ENCODE measurements around the gene PTEN.
"Not testable (repeated sequence)": the region's sequence is repeated elsewhere in the genome, so short reads cannot be mapped to it uniquely, and the experiment has no call there.

PTEN gene

GRCh38 chr10:87860156-87860795 is 3.1 kb upstream of the PTEN start:
- no peak for FAIRE-seq

DNA sequence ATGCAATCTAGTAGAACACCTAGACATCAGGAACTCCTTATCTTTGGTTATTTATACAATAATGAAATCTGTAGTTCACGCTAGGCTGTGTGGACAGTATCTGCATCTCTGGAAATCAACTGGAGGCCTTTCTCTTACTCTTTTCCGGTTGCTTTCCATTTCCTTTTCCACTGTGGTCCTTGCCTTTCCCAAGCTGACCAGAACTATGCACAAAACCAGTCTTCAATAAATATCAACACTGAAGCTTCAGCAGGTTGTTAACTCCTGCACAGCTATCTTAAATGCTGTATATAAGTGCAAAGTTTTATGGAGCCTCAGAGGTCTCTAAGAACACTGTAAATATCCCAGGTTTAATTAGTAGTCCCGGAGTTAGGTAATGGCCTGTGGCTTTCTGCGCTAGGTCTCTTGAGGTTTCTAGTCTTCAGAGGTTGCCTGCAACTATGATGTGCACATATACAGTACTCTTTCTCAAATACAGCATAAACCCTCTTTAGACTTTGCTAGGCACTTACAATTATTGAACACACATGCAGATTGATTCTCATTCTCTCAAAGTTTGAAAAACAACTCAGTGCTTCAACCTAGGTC is 2.5 kb upstream of the PTEN start:
- TF ChIP-seq SPI1 (IDR thresholded peaks at IDR 0.05; ENCODE audit: low read depth, low read length), result no peak
- no peak for TF ChIP-seq TAF1 (IDR thresholded peaks at IDR 0.05; ENCODE audit: low read depth, low read length)
- TF ChIP-seq POU2F2 (IDR thresholded peaks at IDR 0.05; ENCODE audit: low read depth, low read length), result no peak
- TF ChIP-seq POLR2AphosphoS5 (IDR thresholded peaks at IDR 0.05; ENCODE audit: low read depth, low read length), result no peak
- no peak for TF ChIP-seq PAX5 (IDR thresholded peaks at IDR 0.05; ENCODE audit: insufficient read depth, low read length, severe bottlenecking)
- DNase-seq (ENCODE audit: insufficient read length, low spot score), result no peak
- no peak for FAIRE-seq

More at GRCh38 chr10:87860156-87860795, 3.1 kb upstream of the PTEN start:
- DNase-seq (ENCODE audit: insufficient read length, low spot score), result no peak
- no peak for TF ChIP-seq POLR2AphosphoS5 (IDR thresholded peaks at IDR 0.05; ENCODE audit: low read depth, low read length)
- no peak for TF ChIP-seq PAX5 (IDR thresholded peaks at IDR 0.05; ENCODE audit: insufficient read depth, low read length, severe bottlenecking)
- peak; percentile 63 for TF ChIP-seq SPI1 (IDR thresholded peaks at IDR 0.05; ENCODE audit: low read depth, low read length)

GRCh38 chr10:87861566-87861952 is 1.9 kb upstream of the PTEN start:
- DNase-seq (ENCODE audit: insufficient read length, low spot score), result peak; percentile 18
- no peak for TF ChIP-seq PAX5 (IDR thresholded peaks at IDR 0.05; ENCODE audit: insufficient read depth, low read length, severe bottlenecking)
- TF ChIP-seq POLR2AphosphoS5 (IDR thresholded peaks at IDR 0.05; ENCODE audit: low read depth, low read length), result no peak
- no peak for TF ChIP-seq POLR2A (IDR thresholded peaks at IDR 0.05; ENCODE audit: low read depth, low read length)
- no peak for TF ChIP-seq TAF1 (IDR thresholded peaks at IDR 0.05; ENCODE audit: low read depth, low read length)
- TF ChIP-seq SPI1 (IDR thresholded peaks at IDR 0.05; ENCODE audit: low read depth, low read length), result no peak
- no peak for TF ChIP-seq POU2F2 (IDR thresholded peaks at IDR 0.05; ENCODE audit: low read depth, low read length)
- FAIRE-seq, result peak; percentile 67

GRCh38 chr10:87861953-87862678 is 1.3 kb upstream of the PTEN start:
- DNase-seq (ENCODE audit: insufficient read length, low spot score) (peak; percentile 57), FAIRE-seq (peak; percentile 92)
- peak; percentile 65 for TF ChIP-seq PAX5 (IDR thresholded peaks at IDR 0.05; ENCODE audit: insufficient read depth, low read length, severe bottlenecking)
- TF ChIP-seq SPI1 (IDR thresholded peaks at IDR 0.05; ENCODE audit: low read depth, low read length), result peak; percentile 34; the same call in 1 of the 2 replicates
- peak; percentile 86 for TF ChIP-seq TAF1 (IDR thresholded peaks at IDR 0.05; ENCODE audit: low read depth, low read length)
- TF ChIP-seq POLR2A (IDR thresholded peaks at IDR 0.05; ENCODE audit: low read depth, low read length), result peak; percentile 76
- peak; percentile 91 for TF ChIP-seq POLR2AphosphoS5 (IDR thresholded peaks at IDR 0.05; ENCODE audit: low read depth, low read length)
- peak; percentile 69 for TF ChIP-seq POU2F2 (IDR thresholded peaks at IDR 0.05; ENCODE audit: low read depth, low read length)

- TF ChIP-seq PAX5 (IDR thresholded peaks at IDR 0.05; ENCODE audit: insufficient read depth, low read length, severe bottlenecking) (no peak), POU2F2 (IDR thresholded peaks at IDR 0.05; ENCODE audit: low read depth, low read length) (no peak), POLR2A (IDR thresholded peaks at IDR 0.05; ENCODE audit: low read depth, low read length) (peak; percentile 39), SPI1 (IDR thresholded peaks at IDR 0.05; ENCODE audit: low read depth, low read length) (no peak), TAF1 (IDR thresholded peaks at IDR 0.05; ENCODE audit: low read depth, low read length) (no peak), POLR2AphosphoS5 (IDR thresholded peaks at IDR 0.05; ENCODE audit: low read depth, low read length) (peak; percentile 77)
- FAIRE-seq (no peak), DNase-seq (ENCODE audit: insufficient read length, low spot score) (peak; percentile 28)
Measured at GRCh38 chr10:87862679-87863052, 759 bp upstream of the PTEN start.

DNA sequence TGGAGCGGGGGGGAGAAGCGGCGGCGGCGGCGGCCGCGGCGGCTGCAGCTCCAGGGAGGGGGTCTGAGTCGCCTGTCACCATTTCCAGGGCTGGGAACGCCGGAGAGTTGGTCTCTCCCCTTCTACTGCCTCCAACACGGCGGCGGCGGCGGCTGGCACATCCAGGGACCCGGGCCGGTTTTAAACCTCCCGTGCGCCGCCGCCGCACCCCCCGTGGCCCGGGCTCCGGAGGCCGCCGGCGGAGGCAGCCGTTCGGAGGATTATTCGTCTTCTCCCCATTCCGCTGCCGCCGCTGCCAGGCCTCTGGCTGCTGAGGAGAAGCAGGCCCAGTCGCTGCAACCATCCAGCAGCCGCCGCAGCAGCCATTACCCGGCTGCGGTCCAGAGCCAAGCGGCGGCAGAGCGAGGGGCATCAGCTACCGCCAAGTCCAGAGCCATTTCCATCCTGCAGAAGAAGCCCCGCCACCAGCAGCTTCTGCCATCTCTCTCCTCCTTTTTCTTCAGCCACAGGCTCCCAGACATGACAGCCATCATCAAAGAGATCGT is 598 bp downstream of the PTEN start:
- DNase-seq (ENCODE audit: insufficient read length, low spot score); FAIRE-seq: not testable (repeated sequence)

DNA sequence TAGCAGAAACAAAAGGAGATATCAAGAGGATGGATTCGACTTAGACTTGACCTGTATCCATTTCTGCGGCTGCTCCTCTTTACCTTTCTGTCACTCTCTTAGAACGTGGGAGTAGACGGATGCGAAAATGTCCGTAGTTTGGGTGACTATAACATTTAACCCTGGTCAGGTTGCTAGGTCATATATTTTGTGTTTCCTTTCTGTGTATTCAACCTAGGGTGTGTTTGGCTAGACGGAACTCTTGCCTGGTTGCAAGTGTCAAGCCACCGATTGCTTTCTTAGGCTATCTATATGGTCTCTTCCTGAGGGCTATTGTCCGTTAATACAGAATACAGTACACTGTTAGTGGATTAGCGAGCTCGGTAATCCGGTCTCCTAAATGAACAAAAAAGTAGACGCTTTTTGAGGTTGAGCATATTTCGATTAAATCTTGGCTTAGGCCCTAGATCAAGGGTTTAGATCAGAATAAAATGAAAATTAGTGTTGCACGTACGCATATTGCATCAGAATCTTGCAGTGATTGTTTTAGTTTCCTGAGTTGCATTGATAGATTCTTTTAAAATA is 1.2 kb downstream of the PTEN start:
- FAIRE-seq (peak; percentile 23), DNase-seq (ENCODE audit: insufficient read length, low spot score) (no peak)
- TF ChIP-seq TAF1 (IDR thresholded peaks at IDR 0.05; ENCODE audit: low read depth, low read length), result peak; percentile 32; the same call in 1 of the 2 replicates
- peak; percentile 47; the same call in 1 of the 2 replicates for TF ChIP-seq POLR2A (IDR thresholded peaks at IDR 0.05; ENCODE audit: low read depth, low read length)
- TF ChIP-seq PAX5 (IDR thresholded peaks at IDR 0.05; ENCODE audit: insufficient read depth, low read length, severe bottlenecking), result no peak
- peak; percentile 34; the same call in 1 of the 2 replicates for TF ChIP-seq POLR2AphosphoS5 (IDR thresholded peaks at IDR 0.05; ENCODE audit: low read depth, low read length)

DNA sequence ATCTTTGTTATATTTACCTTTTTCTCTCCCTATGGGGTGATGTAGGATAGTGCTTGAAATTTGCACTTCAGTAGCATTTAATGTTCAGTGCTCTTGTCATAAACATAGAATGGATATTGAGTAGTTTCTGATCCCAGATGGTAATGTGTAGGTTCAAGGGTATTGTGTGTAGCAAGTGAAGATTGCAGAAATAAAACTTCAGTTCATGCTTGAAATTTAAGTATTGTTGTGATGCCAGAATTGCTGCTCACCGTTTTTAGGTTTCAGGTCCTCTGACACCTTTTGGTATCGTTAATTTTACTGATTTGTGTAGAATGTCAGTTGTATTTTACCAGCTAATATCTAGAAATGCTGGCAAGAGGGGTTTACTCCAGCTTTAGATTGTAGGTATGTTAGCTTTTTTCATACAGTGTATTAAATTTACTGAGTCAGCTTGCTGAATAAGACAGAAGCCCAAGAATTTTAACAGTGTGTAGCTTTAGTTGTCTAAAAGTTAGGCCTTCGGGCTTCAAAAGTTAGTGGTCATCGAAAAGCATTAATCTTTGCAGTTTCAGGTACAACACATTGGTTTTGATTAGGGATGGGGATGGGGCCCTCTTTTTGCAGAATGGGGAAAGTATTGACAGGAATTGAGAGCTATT is 1.9 kb downstream of the PTEN start:
- DNase-seq (ENCODE audit: insufficient read length, low spot score) (no peak), FAIRE-seq (peak; percentile 40)
- TF ChIP-seq POLR2AphosphoS5 (IDR thresholded peaks at IDR 0.05; ENCODE audit: low read depth, low read length) (no peak), POLR2A (IDR thresholded peaks at IDR 0.05; ENCODE audit: low read depth, low read length) (no peak), TAF1 (IDR thresholded peaks at IDR 0.05; ENCODE audit: low read depth, low read length) (no peak), POU2F2 (IDR thresholded peaks at IDR 0.05; ENCODE audit: low read depth, low read length) (no peak), SPI1 (IDR thresholded peaks at IDR 0.05; ENCODE audit: low read depth, low read length) (no peak), PAX5 (IDR thresholded peaks at IDR 0.05; ENCODE audit: insufficient read depth, low read length, severe bottlenecking) (no peak)

GRCh38 chr10:87866412-87866974 is 3.1 kb downstream of the PTEN start:
- TF ChIP-seq PAX5 (IDR thresholded peaks at IDR 0.05; ENCODE audit: insufficient read depth, low read length, severe bottlenecking) (no peak), POLR2AphosphoS5 (IDR thresholded peaks at IDR 0.05; ENCODE audit: low read depth, low read length) (no peak), POLR2A (IDR thresholded peaks at IDR 0.05; ENCODE audit: low read depth, low read length) (no peak), POU2F2 (IDR thresholded peaks at IDR 0.05; ENCODE audit: low read depth, low read length) (no peak), TAF1 (IDR thresholded peaks at IDR 0.05; ENCODE audit: low read depth, low read length) (no peak), SPI1 (IDR thresholded peaks at IDR 0.05; ENCODE audit: low read depth, low read length) (no peak)
- FAIRE-seq (no peak), DNase-seq (ENCODE audit: insufficient read length, low spot score) (no peak)
